ENCODE measurements around the gene ALDH3B2.
"Not testable (repeated sequence)": the region's sequence is repeated elsewhere in the genome, so short reads cannot be mapped to it uniquely, and the experiment has no call there.

ALDH3B2 gene

GRCh38 chr11:67685641-67686332, 11.4 kb upstream of the ALDH3B2 start:
- DNase-seq (ENCODE audit: low read depth), result not testable (repeated sequence)

GRCh38 chr11:67682126-67683034, 8.0 kb upstream of the ALDH3B2 start:
- not testable (repeated sequence) for DNase-seq (ENCODE audit: low read depth)

- peak; percentile 8 for DNase-seq (ENCODE audit: low read depth)
Observed at GRCh38 chr11:67680696-67681470, 6.5 kb upstream of the ALDH3B2 start.

- DNase-seq (ENCODE audit: low read depth), result no peak
Observed at GRCh38 chr11:67675058-67675747, 780 bp upstream of the ALDH3B2 start.

- no peak for DNase-seq (ENCODE audit: low read depth)
Observed at GRCh38 chr11:67673902-67674301, 521 bp downstream of the ALDH3B2 start.

- DNase-seq (ENCODE audit: low read depth), result no peak
Observed at GRCh38 chr11:67673358-67673757, 1.1 kb downstream of the ALDH3B2 start.

GRCh38 chr11:67671211-67671520, 3.3 kb downstream of the ALDH3B2 start:
- no peak for DNase-seq (ENCODE audit: low read depth)

GRCh38 chr11:67670316-67671210, 3.9 kb downstream of the ALDH3B2 start:
- DNase-seq (ENCODE audit: low read depth), result no peak

- DNase-seq (ENCODE audit: low read depth), result no peak
Observed at GRCh38 chr11:67668192-67668551, 6.3 kb downstream of the ALDH3B2 start.

- no peak for DNase-seq (ENCODE audit: low read depth)
Observed at GRCh38 chr11:67667490-67668191, 6.8 kb downstream of the ALDH3B2 start.

GRCh38 chr11:67666676-67667489, 7.5 kb downstream of the ALDH3B2 start:
- DNase-seq (ENCODE audit: low read depth), result no peak

GRCh38 chr11:67666303-67666645, 8.1 kb downstream of the ALDH3B2 start:
- no peak for DNase-seq (ENCODE audit: low read depth)

GRCh38 chr11:67665541-67666302, 8.7 kb downstream of the ALDH3B2 start:
- no peak for DNase-seq (ENCODE audit: low read depth)

- no peak for DNase-seq (ENCODE audit: low read depth)
Observed at GRCh38 chr11:67664696-67665540, 9.5 kb downstream of the ALDH3B2 start.

- no peak for DNase-seq (ENCODE audit: low read depth)
Observed at GRCh38 chr11:67664213-67664585, 10.2 kb downstream of the ALDH3B2 start.

- DNase-seq (ENCODE audit: low read depth), result no peak
Observed at GRCh38 chr11:67663532-67664212, 10.8 kb downstream of the ALDH3B2 start.

- DNase-seq (ENCODE audit: low read depth), result no peak
Observed at GRCh38 chr11:67662835-67663531, 11.4 kb downstream of the ALDH3B2 start.

All from amniotic epithelial cell (primary cell).